Measurements from ENCODE around the gene MELTF. TPM values are rescaled to one million over a fixed set of nuclear protein-coding genes. Genes with fewer than 3 reads are reported as not detected.

Gene MELTF
- total and polyA plus RNA-seq, 2 of the 13 experiments (the other 11 are each of a cell fraction or from before 2014, with no cell fraction given): 3.2 to 7.5 TPM

GRCh38 chr3:196968233-196969133 is 61.1 kb downstream of the MELTF start, which contains the start of gene PIGZ (continued):
- no peak for TF ChIP-seq ZNF850 (CRISPR knock-in tag; conservative IDR thresholded peaks at IDR 0.05)
- no peak for TF ChIP-seq RFXAP (CRISPR knock-in tag; IDR thresholded peaks at IDR 0.05; ENCODE audit: borderline replicate concordance)
- TF ChIP-seq ZNF547 (CRISPR knock-in tag; IDR thresholded peaks at IDR 0.05): peak; percentile 69
- no peak for TF ChIP-seq SRF (IDR thresholded peaks at IDR 0.05; ENCODE audit: low read depth, low read length)
- TF ChIP-seq YY1 (IDR thresholded peaks at IDR 0.05; ENCODE audit: insufficient read depth, insufficient replicate concordance, low read depth, low read length): no peak
- no peak for TF ChIP-seq HMGA1 (CRISPR knock-in tag; conservative IDR thresholded peaks at IDR 0.05)
- TF ChIP-seq CCDC6 (CRISPR knock-in tag; IDR thresholded peaks at IDR 0.05): peak; percentile 88; the same call in 1 of the 2 replicates
- TF ChIP-seq SMARCC2 (IDR thresholded peaks at IDR 0.05): no peak
- TF ChIP-seq ZNF737 (CRISPR knock-in tag; IDR thresholded peaks at IDR 0.05; ENCODE audit: borderline replicate concordance): 0 out of 2 replicates have a peak, but pooled peaks have one; percentile 65
- TF ChIP-seq NFYC (CRISPR knock-in tag; IDR thresholded peaks at IDR 0.05): no peak
- TF ChIP-seq BCL6 (CRISPR knock-in tag; IDR thresholded peaks at IDR 0.05): no peak; the same call in 1 of the 2 replicates
- no peak for TF ChIP-seq ZHX2 (IDR thresholded peaks at IDR 0.05; ENCODE audit: low read depth)
- no peak for TF ChIP-seq ZHX2 (CRISPR knock-in tag; IDR thresholded peaks at IDR 0.05; ENCODE audit: borderline replicate concordance)
- peak; percentile 73; the same call in 1 of the 2 replicates for TF ChIP-seq ZFP41 (CRISPR knock-in tag; IDR thresholded peaks at IDR 0.05; ENCODE audit: borderline replicate concordance)
- 0 out of 2 replicates have a peak, but pooled peaks have one; percentile 60 for TF ChIP-seq MYPOP (CRISPR knock-in tag; IDR thresholded peaks at IDR 0.05)
- peak; percentile 30; the same call in 1 of the 2 replicates for TF ChIP-seq ZNF724P (CRISPR knock-in tag; IDR thresholded peaks at IDR 0.05; ENCODE audit: borderline replicate concordance)
- TF ChIP-seq ZEB1 (IDR thresholded peaks at IDR 0.05; ENCODE audit: insufficient replicate concordance, low read depth): no peak
- no peak for TF ChIP-seq ARID3A (IDR thresholded peaks at IDR 0.05; ENCODE audit: low read depth, low read length)
- no peak for TF ChIP-seq NFRKB (IDR thresholded peaks at IDR 0.05)
- no peak for TF ChIP-seq ZNF678 (CRISPR knock-in tag; IDR thresholded peaks at IDR 0.05)
- 0 out of 2 replicates have a peak, but pooled peaks have one; percentile 19 for TF ChIP-seq MXD4 (CRISPR knock-in tag; IDR thresholded peaks at IDR 0.05)
- peak; percentile 55; the same call in 1 of the 2 replicates for TF ChIP-seq SRY (CRISPR knock-in tag; IDR thresholded peaks at IDR 0.05)

Measured in HepG2 (cell line).